ENCODE measurements around the gene STKLD1.

DNA sequence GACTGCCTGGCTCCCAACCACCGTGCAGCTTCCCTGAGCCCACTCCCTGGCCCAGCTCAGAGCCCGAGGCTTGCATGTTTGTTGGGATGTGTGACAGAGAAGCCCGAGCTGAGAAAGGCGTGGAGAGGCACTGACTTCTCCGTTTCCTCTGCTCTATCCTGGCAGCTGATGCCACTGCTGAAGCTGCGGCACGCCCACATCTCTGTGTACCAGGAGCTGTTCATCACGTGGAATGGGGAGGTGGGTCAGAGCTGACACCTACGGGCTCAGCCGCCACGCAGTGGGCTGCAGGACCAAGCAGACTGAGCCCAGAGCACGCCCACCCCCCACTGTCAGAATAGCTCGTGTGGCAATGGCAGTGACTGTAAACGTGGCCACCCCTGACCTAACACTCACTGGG lies 9.3 kb downstream of the STKLD1 start:
- TF ChIP-seq, protein P1, sequence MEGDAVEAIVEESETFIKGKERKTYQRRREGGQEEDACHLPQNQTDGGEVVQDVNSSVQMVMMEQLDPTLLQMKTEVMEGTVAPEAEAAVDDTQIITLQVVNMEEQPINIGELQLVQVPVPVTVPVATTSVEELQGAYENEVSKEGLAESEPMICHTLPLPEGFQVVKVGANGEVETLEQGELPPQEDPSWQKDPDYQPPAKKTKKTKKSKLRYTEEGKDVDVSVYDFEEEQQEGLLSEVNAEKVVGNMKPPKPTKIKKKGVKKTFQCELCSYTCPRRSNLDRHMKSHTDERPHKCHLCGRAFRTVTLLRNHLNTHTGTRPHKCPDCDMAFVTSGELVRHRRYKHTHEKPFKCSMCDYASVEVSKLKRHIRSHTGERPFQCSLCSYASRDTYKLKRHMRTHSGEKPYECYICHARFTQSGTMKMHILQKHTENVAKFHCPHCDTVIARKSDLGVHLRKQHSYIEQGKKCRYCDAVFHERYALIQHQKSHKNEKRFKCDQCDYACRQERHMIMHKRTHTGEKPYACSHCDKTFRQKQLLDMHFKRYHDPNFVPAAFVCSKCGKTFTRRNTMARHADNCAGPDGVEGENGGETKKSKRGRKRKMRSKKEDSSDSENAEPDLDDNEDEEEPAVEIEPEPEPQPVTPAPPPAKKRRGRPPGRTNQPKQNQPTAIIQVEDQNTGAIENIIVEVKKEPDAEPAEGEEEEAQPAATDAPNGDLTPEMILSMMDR (IDR thresholded peaks at IDR 0.05) = no peak
- TF ChIP-seq POLR2A (IDR thresholded peaks at IDR 0.05) = no peak
- TF ChIP-seq EP300 (IDR thresholded peaks at IDR 0.05) = no peak

All from tibial nerve (tissue), 4 donors.